Activated CD4-positive, alpha-beta T cell treated with anti-CD3 and anti-CD28 coated beads, Interleukin-2, amount 10 ng/mL, durations not matched to agents 24 days and 14 days (primary cell): ENCODE data around the gene GGTLC1. TPM values are rescaled to one million over a fixed set of nuclear protein-coding genes. Genes with fewer than 3 reads are reported as not detected.

Experiments
- total RNA-seq: library from RNA; stranded (reverse); gene quantifications from 2 replicates; pipeline ENCODE4 v1.2.3, GENCODE V29; 2022

Gene GGTLC1
- total RNA-seq, 1 donor from 2014 or later, result not detected

Other genes starting within 250 kb of the GGTLC1 start
- gene CST1, start 237.8 kb downstream of the GGTLC1 start, total RNA-seq, result not detected in 2 replicates
- gene CST2, start 162.1 kb downstream of the GGTLC1 start, total RNA-seq, result not detected in 2 replicates
- gene CST5, start 109.0 kb downstream of the GGTLC1 start, total RNA-seq, result not detected in 2 replicates